Cardiac fibroblast (primary cell): Measurements from ENCODE around the gene MCU.
A peak's percentile ranks its signal among the peaks of the same experiment; 100 is the strongest.

Source experiments
- DNase-seq, 2 donors: peaks; one replicate each; pipeline versions ENCODE4 v3.0.0 to v3.0.0-alpha.2; 2010; ENCODE audit warnings: low read depth in 2 of 2
- H3K4me3 ChIP-seq, 2 donors: replicated peaks in 1 of 2; 1 replicate in 1 of 2; 2 replicates in 1 of 2; pipeline ENCODE4 v1.5.1; 2011; ENCODE audit warnings: low read depth in 2 of 2, low read length in 2 of 2, mild to moderate bottlenecking in 2 of 2, moderate library complexity in 1 of 2
- TF ChIP-seq, protein P1 (sequence below): IDR thresholded peaks from one replicate; pipeline ENCODE4 v1.5.1; 2011; ENCODE audit warnings: low read depth, mild to moderate bottlenecking, low read length, inconsistent platforms

Gene MCU

GRCh38 chr10:72858067-72858466 lies 166.1 kb downstream of the MCU start:
- H3K4me3 ChIP-seq: no peak overlapping the region
- TF ChIP-seq, protein P1, sequence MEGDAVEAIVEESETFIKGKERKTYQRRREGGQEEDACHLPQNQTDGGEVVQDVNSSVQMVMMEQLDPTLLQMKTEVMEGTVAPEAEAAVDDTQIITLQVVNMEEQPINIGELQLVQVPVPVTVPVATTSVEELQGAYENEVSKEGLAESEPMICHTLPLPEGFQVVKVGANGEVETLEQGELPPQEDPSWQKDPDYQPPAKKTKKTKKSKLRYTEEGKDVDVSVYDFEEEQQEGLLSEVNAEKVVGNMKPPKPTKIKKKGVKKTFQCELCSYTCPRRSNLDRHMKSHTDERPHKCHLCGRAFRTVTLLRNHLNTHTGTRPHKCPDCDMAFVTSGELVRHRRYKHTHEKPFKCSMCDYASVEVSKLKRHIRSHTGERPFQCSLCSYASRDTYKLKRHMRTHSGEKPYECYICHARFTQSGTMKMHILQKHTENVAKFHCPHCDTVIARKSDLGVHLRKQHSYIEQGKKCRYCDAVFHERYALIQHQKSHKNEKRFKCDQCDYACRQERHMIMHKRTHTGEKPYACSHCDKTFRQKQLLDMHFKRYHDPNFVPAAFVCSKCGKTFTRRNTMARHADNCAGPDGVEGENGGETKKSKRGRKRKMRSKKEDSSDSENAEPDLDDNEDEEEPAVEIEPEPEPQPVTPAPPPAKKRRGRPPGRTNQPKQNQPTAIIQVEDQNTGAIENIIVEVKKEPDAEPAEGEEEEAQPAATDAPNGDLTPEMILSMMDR: no peak
- DNase-seq: no peak

- no peak for DNase-seq
- H3K4me3 ChIP-seq: no peak overlapping the region
- TF ChIP-seq, protein P1: no peak
Observed at GRCh38 chr10:72862957-72863356, 171.0 kb downstream of the MCU start.

GRCh38 chr10:72875250-72876055 lies 183.5 kb downstream of the MCU start:
- TF ChIP-seq, protein P1: peak; percentile 50
- DNase-seq: peak; percentile 61 to 62
- no peak overlapping the region for H3K4me3 ChIP-seq

DNA sequence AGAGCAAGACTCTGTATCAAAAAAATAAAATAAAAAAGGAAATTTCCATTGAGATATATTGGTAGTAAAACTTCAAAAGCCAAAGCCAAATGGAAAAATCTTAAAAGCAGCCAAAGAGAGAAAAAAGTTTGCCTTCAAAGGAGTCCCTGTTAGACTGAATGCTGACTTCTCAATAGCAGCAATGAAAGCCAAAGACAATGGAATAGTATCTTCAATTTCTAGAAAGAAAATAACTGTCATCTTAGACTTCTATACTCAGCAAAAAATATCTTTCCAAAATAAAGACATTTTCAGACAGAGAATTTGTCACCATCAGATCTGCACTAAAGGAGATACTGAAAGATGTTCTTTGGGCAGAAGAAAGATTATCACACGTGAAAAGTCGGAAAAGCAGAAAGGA lies 187.3 kb downstream of the MCU start:
- TF ChIP-seq, protein P1: no peak
- DNase-seq: no peak
- H3K4me3 ChIP-seq: no peak overlapping the region

- H3K4me3 ChIP-seq: no peak overlapping the region
- DNase-seq: no peak
- TF ChIP-seq, protein P1: no peak
Observed at GRCh38 chr10:72881291-72881690, 189.3 kb downstream of the MCU start.

DNA sequence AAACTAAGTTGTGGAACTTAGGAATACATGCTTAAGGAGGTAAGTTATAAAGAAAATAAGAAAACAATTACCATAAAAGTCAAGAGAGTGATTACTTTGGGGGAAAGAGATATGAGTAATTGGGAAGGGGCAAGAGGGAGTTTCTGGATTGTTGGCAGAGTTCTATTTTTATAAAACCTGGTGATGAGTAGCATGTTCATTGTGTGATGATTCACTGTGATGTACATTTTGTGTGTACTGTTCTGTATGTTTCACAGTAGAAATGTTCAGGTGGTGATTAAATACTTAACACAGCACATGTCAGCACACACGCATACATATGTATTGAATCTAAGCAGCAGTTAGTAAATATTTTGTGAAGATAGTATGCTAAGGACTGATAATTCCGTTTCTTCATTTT lies 191.9 kb downstream of the MCU start:
- TF ChIP-seq, protein P1: no peak
- no peak overlapping the region for H3K4me3 ChIP-seq
- peak in 1 of 2 donors; percentile 14 for DNase-seq
